HG03354 (cell line): Measurements from ENCODE around the gene FHIT.
A peak's percentile ranks its signal among the peaks of the same experiment; 100 is the strongest.

Source experiments
- ATAC-seq: cut with Tn5 transposase; IDR thresholded peaks from one replicate; pipeline ENCODE4 v1.9.1; 2021; ENCODE audit warnings: mild to moderate bottlenecking; ENCODE audit not compliant: unreplicated experiment, poor library complexity, severe bottlenecking

Gene FHIT

DNA sequence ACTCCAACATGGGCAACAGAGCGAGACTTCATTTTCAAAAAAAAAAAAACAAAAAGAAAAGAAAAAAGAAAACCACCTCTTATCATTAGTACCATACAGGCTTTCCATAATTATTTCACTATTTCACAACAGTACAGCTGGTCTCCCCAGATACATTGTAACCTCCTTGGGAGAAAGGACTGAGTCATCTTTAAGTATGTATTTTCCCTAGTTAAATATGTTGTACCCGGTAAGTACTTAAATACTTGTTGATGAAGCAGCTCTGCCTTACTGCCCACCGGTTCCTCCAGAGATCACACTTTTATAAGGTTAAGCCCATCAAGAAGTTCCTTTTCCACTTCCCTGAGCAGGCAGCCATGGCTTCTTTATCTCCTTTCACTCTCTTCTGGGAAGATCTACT, 1412.0 kb downstream of the FHIT start:
- peak; percentile 16 for ATAC-seq

DNA sequence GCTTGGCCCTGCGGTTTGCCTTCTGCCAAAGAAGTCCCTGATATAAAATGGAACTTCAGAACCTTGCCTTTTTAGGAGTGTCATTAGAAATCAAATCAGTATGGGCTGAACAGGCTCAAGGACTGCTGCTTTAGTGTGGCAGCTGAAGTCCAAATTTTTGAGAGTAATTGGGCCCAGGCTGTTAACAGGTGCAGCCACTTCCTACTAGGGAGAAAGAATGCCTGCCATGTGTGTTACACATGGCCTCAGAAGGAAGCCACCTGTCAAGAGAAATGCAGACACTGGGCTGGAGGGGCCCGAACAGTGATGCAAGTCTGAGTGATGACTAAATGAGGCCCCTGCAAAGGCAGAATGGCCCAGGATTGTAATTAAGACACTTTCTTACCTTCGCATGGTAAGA, 1414.7 kb downstream of the FHIT start:
- no peak for ATAC-seq

DNA sequence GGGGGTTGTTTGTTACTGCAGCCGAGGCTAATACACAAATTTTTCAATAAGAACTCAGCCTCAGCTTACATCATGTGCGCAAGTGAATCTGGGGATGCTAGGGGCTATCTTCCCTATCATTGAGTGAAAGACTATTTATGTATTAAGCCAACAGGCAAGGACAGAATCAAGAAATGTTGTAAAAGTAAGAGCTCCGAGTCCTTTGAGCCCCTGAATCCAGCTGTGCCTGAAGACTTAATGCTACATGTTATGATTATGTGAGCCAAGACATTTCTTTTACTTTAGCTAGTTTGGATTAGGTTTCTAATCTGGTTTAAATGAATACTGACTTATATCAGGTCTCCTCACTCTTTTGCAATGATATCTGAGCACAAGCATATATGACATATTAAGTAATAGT, 1418.5 kb downstream of the FHIT start:
- no peak for ATAC-seq

DNA sequence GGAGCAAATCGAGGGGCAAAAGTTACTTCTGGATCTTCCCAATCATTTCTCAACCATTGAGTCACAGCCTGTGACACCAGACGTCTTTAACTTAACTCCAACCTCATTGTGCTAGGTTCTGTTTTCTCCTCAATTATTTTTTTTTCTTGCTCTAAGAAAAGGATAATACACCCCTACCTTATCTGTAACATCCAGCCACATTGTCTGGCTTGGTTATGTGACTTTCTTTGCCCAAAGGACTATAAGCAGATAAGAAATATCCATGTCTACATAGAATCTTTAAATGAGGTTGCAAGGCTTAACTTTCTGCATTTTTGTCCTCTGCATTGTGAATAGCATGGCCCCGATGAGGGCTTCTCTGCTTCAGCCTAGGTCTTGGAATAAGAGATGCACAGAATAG, 1419.0 kb downstream of the FHIT start:
- ATAC-seq: no peak

DNA sequence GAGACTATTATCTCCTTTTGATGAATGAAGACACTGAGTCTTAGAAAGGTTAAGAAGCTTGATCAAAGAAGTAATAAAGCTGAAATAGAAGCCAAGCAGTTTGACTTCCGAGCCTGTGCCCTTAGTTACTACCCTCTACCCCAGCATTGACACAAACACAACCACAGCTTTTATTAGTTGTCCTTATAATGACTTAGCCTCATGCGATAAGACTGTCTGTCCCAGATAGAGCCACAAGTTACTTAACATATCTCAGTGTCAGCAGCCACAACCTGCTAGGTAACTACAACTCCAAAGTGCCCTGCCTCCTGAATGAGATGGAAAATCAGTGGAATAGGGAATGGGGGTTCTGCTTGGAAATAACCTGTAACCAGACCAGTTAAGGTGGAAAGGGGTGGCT, 1419.9 kb downstream of the FHIT start:
- ATAC-seq: no peak

DNA sequence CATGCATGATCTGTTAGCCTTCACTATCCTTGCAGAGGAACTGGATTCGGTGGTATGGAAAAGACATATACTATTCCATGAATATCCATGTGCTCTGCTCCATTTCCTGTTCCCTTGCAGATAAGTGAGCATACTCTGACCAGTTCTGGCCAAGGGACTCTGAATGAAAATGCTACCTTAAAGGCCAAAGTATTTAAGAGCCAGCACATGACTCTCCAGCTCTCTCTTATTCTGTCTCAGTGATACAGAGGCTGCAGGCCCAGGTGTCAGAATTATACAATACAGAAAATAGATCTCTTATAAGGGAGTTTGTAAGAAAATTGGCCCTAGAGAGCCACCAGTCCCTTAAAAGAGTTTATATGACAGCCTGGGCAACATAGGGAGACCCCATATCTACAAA, 1421.7 kb downstream of the FHIT start:
- no peak for ATAC-seq

DNA sequence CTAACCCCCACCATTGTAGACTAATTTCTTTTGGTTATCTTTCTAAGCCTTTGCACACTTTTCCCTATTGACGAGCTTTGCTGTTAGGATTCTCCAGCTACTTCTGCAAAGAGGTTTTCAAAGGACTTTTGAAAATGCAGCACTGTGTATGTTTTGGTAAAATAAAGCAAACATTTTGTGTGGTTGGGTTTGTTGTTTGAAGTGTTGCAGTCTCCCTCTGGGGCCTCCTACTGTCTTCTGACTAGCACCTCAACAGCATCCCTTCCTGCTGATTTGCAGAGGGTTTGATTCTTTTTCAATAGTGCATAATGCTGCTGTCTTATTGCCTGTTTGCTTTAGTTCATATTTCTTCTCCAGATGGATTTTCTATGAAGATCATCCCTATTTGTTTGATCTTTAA, 1426.4 kb downstream of the FHIT start:
- ATAC-seq: no peak

DNA sequence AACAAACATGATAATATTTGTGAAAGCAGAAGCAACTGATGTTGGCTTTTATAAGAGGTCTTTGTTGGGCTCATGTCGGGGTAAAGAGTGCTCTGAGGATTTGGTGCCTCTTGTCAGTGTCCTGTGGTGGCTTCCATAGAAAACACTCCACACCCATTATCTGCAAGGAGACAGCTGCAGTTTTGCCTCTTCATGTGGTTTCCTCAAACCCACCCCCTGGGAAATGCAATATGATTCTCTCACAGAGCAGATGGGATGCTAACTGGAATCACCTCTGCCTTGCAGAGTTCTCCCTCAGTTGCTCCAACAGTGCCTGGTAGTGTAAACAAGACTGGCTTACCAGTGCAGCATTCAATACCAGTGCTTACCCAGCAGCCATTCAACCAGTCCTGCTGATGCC, 1430.0 kb downstream of the FHIT start:
- no peak for ATAC-seq

DNA sequence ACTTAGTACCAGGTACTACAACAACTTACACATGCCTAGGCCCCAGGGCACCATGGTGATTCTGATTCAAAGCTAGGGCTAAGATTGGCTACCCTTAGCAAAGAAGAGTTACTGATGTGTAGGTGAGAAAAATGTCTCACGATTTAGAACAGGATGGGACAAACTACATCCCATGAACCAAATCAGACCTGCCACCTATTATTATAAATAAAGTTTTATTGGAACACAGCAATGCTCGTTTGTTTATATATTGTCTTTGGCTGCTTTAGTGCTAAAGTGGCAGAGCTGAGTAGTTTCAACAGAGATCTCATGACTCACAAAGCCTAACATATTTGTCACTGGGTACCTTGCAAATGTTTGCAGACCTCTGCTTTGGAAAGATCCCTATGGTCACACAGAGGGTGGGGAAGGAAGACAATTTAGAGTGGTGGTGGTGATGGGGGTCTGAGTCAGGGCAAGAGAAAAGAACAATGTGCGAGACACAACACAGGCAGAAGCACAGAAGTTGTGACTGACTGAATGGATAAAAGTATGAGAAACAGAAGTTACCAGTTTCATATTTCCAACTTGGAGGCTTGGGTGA, 1430.8 kb downstream of the FHIT start:
- ATAC-seq: no peak

DNA sequence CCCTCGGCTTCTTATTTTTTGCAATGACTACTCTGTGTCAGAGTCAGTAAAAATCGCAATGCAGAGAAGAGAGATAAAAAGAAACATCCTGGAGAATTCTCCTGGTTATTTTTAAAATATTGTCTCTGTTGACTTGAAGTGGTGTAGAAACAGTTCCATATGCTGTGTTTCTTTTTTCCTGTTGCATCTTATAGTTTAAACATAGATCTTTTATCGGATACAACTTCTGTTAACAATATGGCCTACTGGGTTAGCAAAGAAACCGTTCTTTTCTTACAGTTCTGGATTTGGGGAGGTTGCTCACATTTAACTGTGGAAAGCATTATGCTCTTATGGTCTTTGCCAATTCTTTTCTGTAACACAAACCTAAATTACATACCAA, 1432.3 kb downstream of the FHIT start:
- no peak for ATAC-seq

DNA sequence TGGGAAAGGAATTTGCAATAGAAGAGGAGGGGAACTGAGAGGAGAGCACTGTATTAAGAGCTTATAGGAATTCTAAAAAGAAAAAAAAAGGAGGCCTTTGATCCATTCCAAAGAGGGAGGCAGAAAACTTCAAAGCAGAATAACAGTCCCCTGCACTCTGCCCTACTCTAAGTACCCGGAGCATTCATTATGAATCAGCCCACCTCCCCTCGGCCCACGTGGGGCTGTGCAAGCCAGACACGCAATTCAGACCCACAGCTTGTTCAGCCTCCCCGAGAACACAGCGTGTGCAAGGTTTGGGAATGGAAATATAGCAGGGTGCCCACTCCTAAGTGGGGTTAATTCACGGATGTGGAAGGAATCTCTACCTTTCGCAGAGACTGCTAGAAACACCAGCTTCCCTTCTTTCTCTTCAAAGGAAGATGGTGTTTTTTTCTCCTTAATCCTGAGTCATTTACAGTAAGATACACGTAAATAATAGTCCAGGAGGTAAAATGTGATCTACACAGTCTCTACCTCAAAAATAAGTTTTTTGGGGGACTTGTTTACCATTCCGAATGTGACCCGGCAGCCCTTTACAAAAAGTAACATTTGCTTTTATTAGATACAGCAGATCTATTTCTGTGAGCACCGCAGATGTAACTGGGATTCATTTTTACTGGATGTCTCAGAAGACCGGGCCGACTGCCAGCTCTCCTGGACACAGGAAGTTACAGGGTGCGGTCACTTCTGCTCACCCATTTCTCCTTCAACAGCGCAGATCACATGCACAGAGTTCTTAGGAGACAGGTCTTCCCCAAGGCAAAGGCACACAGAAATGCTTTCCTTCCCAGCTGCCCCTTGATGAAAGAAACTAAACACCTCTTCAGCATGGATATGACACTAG, 1433.0 kb downstream of the FHIT start:
- ATAC-seq: no peak

DNA sequence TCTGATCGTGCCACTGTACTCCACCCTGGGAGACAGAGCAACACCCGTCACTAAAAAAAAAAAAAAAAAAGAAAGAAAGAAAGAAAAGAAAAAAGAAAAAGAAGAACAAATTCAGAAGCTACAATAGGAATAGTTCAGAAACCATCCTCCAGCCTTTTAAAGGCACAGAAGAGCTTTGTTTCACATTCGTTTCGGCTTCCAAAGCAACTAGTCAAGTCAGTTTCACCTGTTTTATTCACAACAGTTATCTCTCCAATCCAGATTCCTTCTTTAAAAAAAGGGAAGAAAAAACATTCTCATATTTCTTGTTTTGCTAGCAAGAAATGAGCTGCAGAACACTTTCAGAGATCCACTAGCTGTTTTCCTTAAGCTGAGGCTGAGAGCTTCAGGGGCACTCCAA, 1433.7 kb downstream of the FHIT start:
- ATAC-seq: no peak

DNA sequence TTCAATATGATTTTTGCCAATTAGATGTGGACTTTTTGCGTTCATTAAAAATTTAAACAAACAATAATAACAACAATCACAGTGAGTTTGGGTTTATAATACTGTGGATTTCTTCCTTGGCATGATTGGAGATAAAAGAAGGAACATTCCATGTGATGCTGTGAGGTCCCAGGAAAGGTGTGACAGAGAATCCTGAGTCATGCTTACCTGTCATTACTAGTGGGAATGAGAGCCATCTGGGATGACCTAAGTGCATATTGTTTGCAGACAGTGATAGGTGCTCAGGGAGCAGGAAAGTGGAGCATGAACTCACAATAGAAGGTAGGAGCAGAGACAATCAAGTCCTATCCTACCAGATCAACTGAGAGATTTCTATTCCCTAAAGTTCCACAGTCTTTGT, 1434.9 kb downstream of the FHIT start:
- no peak for ATAC-seq

DNA sequence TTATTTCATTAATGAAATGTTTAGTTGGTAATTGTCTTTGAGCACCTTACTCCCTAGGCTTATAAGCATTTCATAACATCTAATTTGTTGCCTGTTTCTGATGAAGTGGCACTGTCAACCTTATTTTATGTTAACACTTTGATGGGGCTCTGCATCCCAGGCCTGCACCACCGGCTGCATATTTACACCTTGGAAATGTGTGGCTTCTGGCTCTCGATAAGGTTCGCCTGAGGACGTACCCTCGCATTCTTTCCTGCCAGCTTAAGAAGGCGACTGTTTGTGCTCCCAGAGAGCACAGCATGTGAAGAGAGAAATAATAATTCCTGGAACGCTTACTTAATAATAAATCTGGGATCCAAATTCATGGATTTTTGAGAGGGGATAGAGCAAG, 1438.1 kb downstream of the FHIT start:
- ATAC-seq: no peak

DNA sequence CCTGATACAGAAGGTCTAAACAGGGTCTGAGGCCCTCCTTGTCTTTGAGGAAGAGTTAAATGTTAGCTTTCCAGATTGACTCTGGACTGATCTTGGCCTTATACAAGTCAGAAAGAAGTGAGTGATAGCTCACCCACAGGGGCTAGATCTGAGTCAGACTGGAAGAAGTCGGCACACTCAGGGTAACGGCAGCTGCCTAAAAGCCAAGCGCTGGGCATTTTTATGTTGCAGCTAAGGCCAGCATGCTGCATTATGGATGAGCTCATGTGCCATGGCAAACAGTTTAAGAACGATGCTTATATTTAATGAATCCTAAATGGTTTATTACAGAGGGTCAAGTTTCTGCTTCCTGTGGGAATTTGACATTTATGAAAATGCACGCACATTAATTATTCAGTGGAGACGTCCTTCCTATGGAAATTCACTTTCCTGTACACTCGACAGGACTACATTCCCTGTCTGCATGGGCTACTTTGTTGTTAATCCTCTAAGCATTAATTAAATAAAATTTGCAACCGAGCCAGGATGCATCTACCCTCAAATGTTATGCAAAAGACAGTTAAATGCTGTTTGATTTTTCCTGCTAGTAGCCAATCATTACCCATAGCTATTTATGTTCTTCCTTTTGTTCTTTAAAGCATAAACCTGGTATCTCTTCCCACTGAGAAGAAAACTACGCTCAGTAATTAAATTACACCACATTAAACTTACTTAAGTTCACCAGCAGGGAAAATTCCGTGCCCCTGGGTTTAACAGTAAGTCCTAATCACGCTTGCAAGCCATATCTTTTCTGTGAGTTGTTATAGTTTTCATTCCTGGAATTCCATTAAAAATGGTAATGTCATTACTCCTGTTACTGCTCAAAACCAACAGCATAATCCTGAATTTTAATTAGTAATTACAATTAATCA, 1438.8 kb downstream of the FHIT start:
- no peak for ATAC-seq

DNA sequence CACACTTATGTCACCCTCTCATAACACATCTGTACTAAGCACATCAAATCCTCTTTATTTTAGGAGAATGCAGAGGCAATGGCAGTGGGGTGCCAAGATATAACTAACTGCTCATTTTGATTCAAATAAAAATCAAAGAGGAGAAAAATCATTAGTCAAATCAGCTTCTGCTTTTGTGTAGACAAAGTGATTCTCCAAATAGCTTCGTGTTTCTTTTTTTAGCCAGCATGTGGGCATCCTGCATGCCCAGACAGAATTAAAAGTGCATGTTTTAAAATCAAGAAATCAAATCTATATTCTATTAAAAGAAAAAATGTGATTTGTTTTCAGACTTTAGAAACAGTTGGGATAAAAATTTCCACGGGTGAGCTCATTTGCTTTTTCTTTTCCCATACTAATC, 1440.1 kb downstream of the FHIT start:
- no peak for ATAC-seq

DNA sequence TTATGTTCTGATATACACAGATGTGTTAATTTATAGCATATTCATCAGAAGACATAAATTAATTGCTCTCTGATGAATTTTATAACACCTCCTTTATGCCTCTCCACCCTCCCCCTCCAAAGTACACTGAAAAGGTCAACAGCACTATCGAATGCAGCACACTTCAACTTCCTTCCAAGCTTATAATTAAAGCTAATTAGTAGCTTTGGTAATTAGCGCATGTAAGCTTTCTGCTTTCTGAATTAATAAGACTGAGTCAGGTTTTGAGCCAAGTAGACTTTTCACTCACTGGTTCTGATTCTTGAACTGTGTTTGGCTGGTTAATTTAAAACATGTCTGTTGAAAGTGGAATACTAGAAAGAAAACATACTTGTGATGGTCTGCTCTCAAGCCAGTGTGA, 1440.6 kb downstream of the FHIT start:
- no peak for ATAC-seq

DNA sequence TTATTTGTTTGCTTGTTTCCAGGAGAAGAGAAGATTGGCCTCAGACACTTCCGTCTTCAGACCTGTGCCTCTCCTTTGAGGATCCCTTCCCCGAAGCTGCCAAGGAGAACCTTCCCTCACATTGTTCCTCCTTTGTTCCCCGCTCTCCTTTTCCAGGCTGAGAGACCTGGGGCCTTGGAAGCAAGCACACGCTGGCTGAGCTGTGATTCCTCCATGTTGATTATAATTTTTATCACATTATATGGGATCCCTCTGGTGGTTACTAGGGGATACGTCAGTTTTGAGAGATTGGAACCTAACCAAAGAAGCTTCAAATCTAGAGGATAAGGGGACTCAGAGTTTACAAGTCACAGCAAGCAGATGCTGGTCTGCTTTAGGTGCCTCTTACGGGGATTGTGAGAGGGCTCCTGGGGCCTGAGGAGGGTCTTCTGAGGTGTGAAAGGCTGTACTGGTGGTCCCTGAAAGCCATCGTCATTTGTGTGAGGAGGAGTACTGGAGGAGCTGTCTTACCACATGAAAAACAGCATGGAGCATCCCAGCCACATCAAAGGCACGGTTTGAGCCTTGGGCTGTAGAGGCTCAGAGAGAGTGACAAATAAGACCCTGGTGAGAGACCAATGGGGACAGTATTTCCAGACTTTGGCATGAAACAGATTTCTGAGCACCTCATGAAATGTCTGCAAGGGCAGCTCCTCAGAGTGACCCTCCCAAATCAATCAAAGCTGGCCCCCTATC, 1441.4 kb downstream of the FHIT start:
- no peak for ATAC-seq

DNA sequence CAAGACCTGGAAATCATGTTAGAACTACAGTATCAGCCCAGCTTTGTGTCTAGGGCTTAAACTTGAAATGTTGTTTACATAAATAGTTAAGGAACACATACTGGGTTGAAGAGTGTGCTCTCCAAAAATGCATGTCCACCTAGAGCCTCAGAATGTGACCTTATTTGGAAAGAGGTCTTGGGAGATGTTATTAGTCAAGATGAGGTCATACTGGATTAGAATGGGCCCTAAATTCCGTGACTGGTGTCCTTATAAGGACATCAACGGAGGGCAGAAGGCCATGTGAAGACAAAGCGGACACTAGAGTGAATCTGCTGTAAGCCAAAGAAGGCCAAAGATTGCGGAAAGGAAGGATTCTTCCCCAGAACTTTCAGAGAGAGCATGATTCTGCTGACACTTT, 1442.2 kb downstream of the FHIT start:
- ATAC-seq: no peak

DNA sequence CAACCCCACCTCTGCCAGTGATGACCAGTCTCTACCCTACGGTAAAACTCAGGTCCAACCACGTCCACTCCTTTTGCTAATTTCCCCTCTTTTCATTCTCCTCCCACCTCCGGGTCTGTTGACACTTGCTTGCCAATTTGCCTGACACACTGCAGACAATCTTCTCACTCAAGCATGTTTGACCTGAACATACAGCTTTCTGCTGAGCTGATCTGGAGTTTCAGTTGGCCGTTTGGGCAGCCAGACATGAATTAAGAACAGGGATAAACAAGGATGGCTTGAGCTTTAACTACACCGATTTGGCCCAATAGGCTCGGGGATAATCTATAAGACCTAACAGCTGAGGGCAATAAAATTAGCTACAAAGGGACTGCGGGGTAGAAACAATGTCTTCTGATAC, 1442.8 kb downstream of the FHIT start:
- ATAC-seq: no peak
